ENCODE data around the gene ZNF232. TPM values are rescaled to one million over a fixed set of nuclear protein-coding genes. Genes with fewer than 3 reads are reported as not detected.
"Not testable (repeated sequence)": the region's sequence is repeated elsewhere in the genome, so short reads cannot be mapped to it uniquely, and the experiment has no call there.

ZNF232 gene
- 41.9 and 43.9 TPM in 2 replicates for total RNA-seq
- long read RNA-seq, transcript ZNF232-205 (5 exons, 1,553 nt) = major isoform, 16 of 100 reads
- long read RNA-seq, transcript ZNF232-208 (4 exons, 1,610 nt) = minor isoform, 5 of 100 reads
- long read RNA-seq, partial matches to known transcripts = 23 of 100 reads
- long read RNA-seq, other reads (novel, unspliced or antisense) = 51 of 100 reads

DNA sequence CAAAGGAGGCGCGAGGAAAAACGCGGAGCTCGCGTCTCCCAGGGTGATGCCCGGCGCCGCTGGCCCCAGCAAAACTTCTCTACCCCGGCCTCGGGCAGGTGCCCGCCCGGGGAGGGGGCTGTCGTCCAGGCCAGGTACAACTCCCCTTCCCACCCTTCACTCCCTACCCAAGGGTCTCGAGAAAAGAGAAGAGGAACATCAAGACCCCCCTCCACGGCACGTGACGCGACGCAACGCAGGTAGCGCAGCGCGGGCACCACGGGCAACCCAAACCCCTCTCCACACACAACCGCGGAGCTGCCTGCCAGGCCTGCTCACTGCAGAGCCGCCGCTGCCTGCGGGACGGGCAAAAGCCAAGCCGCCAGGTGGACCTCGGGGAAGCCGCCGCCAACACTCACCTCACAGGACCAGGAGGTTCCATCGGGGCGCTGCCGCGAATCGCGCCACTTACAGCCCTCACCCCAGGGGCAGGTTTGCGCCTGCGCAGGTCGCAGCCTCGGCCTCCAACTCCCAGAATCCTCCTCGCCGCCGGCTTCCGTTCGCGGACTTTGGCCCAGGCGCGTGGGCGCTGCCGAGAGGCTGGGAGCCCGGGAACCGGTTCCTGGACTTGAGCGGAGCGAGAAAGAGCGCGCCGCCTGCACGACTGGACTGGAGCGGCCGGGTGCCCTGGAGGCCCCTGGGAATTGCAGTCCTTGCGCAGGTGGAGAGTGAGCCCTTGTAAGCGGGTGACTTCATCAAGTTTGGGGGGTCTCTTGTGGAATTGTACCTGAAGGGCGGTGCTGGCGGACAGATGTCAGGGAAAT, at the start of gene ZNF232:
TSS of gene ZNF232 (minus strand) at position 477 of the 803 bp plus-strand sequence. CDS start at position 421, 56 bp downstream.
- peaks cover 38% of the 10 kb centered on the region for H3K36me3 Mint-ChIP-seq (ENCODE audit: low read depth)
- peak within 1 kb of the TSS; percentile 97 for H3K27ac Mint-ChIP-seq (ENCODE audit: unreplicated experiment)
- no peaks in the 10 kb centered on the region for H3K9me3 Mint-ChIP-seq
- no peaks in the 10 kb centered on the region for H3K27me3 Mint-ChIP-seq (ENCODE audit: low read depth)
- peaks cover 30% of the 10 kb centered on the region for H3K4me1 Mint-ChIP-seq
- peak; percentile 93 for DNase-seq (ENCODE audit: low read depth, low spot score)
- H3K4me3 Mint-ChIP-seq = peak within 1 kb of the TSS; percentile 97
- TF ChIP-seq CTCF (conservative IDR thresholded peaks at IDR 0.05) = no peak

GRCh38 chr17:5160702-5161101, 49.0 kb upstream of the ZNF232 start:
- H3K9me3 Mint-ChIP-seq; DNase-seq (ENCODE audit: low read depth, low spot score); H3K27ac Mint-ChIP-seq (ENCODE audit: unreplicated experiment); H3K4me3 Mint-ChIP-seq; H3K36me3 Mint-ChIP-seq (ENCODE audit: low read depth); H3K4me1 Mint-ChIP-seq: not testable (repeated sequence)
- H3K27me3 Mint-ChIP-seq (ENCODE audit: low read depth) = peaks cover 49% of the 10 kb centered on the region

DNA sequence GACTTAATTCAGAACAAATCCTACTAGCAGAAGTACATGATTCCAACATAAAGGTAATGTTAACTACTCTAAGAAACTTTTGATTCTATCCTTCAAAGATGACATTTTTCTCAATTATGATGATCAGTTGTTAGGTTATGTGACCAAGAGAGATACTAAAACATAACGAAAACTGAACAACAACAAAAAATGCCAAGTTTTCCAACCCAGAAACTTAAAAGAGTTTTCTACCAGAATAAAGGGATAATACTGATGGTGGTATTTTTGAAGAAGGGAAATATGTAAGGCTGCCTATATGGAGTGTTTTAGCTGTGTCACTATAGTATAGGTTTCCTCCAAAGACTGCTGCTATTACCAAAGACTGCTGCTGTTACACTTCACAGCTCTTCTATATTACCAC, 34.4 kb upstream of the ZNF232 start:
- H3K9me3 Mint-ChIP-seq; DNase-seq (ENCODE audit: low read depth, low spot score); H3K27ac Mint-ChIP-seq (ENCODE audit: unreplicated experiment); H3K36me3 Mint-ChIP-seq (ENCODE audit: low read depth); H3K4me3 Mint-ChIP-seq; H3K4me1 Mint-ChIP-seq: not testable (repeated sequence)
- peaks cover 37% of the 10 kb centered on the region for H3K27me3 Mint-ChIP-seq (ENCODE audit: low read depth)

DNA sequence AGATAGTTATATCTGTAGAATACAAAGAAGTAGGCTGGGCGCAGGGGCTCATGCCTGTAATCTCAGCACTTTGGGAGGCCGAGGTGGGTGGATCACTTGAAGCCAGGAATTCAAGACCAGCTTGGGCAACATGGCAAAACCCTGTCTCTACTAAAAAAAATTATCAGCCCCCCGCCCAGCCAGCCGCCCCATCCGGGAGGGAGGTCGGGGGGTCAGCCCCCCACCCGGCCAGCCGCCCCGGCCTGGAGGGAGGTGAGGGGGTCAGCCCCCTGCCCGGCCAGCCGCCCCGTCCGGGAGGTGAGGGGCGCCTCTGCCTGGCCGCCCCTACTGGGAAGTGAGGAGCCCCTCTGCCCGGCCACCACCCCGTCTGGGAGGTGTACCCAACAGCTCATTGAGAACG, 31.2 kb upstream of the ZNF232 start:
- H3K27ac Mint-ChIP-seq (ENCODE audit: unreplicated experiment); DNase-seq (ENCODE audit: low read depth, low spot score); H3K9me3 Mint-ChIP-seq; H3K4me1 Mint-ChIP-seq; H3K4me3 Mint-ChIP-seq; H3K36me3 Mint-ChIP-seq (ENCODE audit: low read depth): not testable (repeated sequence)
- peaks cover 19% of the 10 kb centered on the region for H3K27me3 Mint-ChIP-seq (ENCODE audit: low read depth)

GRCh38 chr17:5139458-5139732, 27.7 kb upstream of the ZNF232 start:
- no peak for DNase-seq (ENCODE audit: low read depth, low spot score)
- TF ChIP-seq CTCF (conservative IDR thresholded peaks at IDR 0.05) = no peak
- H3K4me3 Mint-ChIP-seq = no peak overlapping the region

GRCh38 chr17:5138616-5139457, 27.2 kb upstream of the ZNF232 start:
- peak overlapping the region; percentile 43 for H3K27ac Mint-ChIP-seq (ENCODE audit: unreplicated experiment)
- DNase-seq (ENCODE audit: low read depth, low spot score) = no peak
- H3K4me3 Mint-ChIP-seq = no peak overlapping the region
- H3K4me1 Mint-ChIP-seq = no peaks in the 10 kb centered on the region
- H3K36me3 Mint-ChIP-seq (ENCODE audit: low read depth) = no peaks in the 10 kb centered on the region
- TF ChIP-seq CTCF (conservative IDR thresholded peaks at IDR 0.05) = no peak
- no peaks in the 10 kb centered on the region for H3K27me3 Mint-ChIP-seq (ENCODE audit: low read depth)
- peaks cover 2% of the 10 kb centered on the region for H3K9me3 Mint-ChIP-seq

More at GRCh38 chr17:5139458-5139732, 27.7 kb upstream of the ZNF232 start:
- H3K36me3 Mint-ChIP-seq (ENCODE audit: low read depth) = no peaks in the 10 kb centered on the region
- no peak overlapping the region for H3K27ac Mint-ChIP-seq (ENCODE audit: unreplicated experiment)
- H3K9me3 Mint-ChIP-seq = peaks cover 2% of the 10 kb centered on the region
- H3K27me3 Mint-ChIP-seq (ENCODE audit: low read depth) = peaks cover 2% of the 10 kb centered on the region
- no peaks in the 10 kb centered on the region for H3K4me1 Mint-ChIP-seq

- H3K27ac Mint-ChIP-seq (ENCODE audit: unreplicated experiment) = not testable (repeated sequence)
These were observed 26.5 kb upstream of the ZNF232 start for GRCh38 chr17:5138198-5138544.

DNA sequence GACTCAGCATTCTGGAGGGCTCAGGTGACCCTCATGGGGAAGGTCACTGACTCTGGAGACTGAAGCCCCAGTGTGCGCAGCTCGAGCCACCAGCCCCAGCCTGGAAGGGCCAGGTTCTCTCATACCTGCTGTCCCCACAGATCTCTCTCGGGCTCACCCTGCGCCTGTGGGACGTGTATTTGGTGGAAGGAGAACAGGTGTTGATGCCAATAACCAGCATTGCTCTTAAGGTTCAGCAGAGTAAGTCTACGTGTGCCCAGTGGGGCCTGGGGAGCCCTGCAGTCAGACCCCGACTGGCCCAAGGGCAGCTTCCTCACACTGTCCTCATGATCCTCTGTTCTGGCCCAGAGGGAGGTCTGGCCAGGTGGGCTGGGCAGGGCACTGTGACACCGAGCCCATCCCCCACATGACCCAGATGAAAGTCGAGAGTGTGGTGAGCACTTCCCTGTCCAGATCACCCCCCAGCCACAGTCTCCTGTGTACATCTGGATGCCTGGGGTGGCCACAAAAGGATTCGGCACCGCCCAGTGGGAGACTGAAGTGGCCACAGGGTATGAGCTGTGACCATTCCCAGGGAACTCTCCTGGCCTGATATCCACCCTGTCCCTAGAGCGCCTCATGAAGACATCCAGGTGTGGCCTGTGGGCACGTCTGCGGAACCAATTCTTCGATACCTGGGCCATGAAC, 26.0 kb upstream of the ZNF232 start:
- not testable (repeated sequence) for H3K27me3 Mint-ChIP-seq (ENCODE audit: low read depth); H3K9me3 Mint-ChIP-seq; H3K4me3 Mint-ChIP-seq; H3K36me3 Mint-ChIP-seq (ENCODE audit: low read depth); H3K27ac Mint-ChIP-seq (ENCODE audit: unreplicated experiment); H3K4me1 Mint-ChIP-seq; DNase-seq (ENCODE audit: low read depth, low spot score)

More at GRCh38 chr17:5138198-5138544, 26.5 kb upstream of the ZNF232 start:
- not testable (repeated sequence) for H3K9me3 Mint-ChIP-seq; H3K36me3 Mint-ChIP-seq (ENCODE audit: low read depth); H3K4me1 Mint-ChIP-seq; H3K27me3 Mint-ChIP-seq (ENCODE audit: low read depth); DNase-seq (ENCODE audit: low read depth, low spot score); H3K4me3 Mint-ChIP-seq

GRCh38 chr17:5136580-5137412, 25.1 kb upstream of the ZNF232 start:
- H3K4me3 Mint-ChIP-seq; H3K4me1 Mint-ChIP-seq; H3K27ac Mint-ChIP-seq (ENCODE audit: unreplicated experiment); H3K9me3 Mint-ChIP-seq; H3K36me3 Mint-ChIP-seq (ENCODE audit: low read depth); H3K27me3 Mint-ChIP-seq (ENCODE audit: low read depth); DNase-seq (ENCODE audit: low read depth, low spot score): not testable (repeated sequence)

Data from neural crest cell (in vitro differentiated cells).